NOMO-1 treated with dmso at 0.1 percent for 144 hours (cell line): ENCODE measurements around the gene MT1M.
"Not testable (repeated sequence)": the region's sequence is repeated elsewhere in the genome, so short reads cannot be mapped to it uniquely, and the experiment has no call there.

Experiments
- DNase-seq: peaks from one replicate; lab custom pipeline; 2025; ENCODE audit not compliant: unreplicated experiment; lab: John Stamatoyannopoulos, UW

MT1M gene

GRCh38 chr16:56608043-56608875, 24.2 kb upstream of the MT1M start, which contains the start of gene MT2A:
Gene MT2A (plus strand): TSS chr16:56608584. CDS start chr16:56608656, 72 bp downstream.
- peak; percentile 100 for DNase-seq

GRCh38 chr16:56608876-56609462, 23.5 kb upstream of the MT1M start:
- DNase-seq, result no peak

GRCh38 chr16:56609463-56609921, 23.0 kb upstream of the MT1M start:
- DNase-seq, result peak; percentile 94

GRCh38 chr16:56610017-56610608, 22.3 kb upstream of the MT1M start:
- peak; percentile 60 for DNase-seq

GRCh38 chr16:56610609-56611111, 21.8 kb upstream of the MT1M start:
- DNase-seq, result no peak

- DNase-seq, result no peak
Measured at GRCh38 chr16:56611281-56611833, 21.1 kb upstream of the MT1M start.

- DNase-seq, result no peak
Measured at GRCh38 chr16:56613706-56614105, 18.8 kb upstream of the MT1M start.

- no peak for DNase-seq
Measured at GRCh38 chr16:56614549-56614991, 17.9 kb upstream of the MT1M start.

GRCh38 chr16:56615353-56615752, 17.1 kb upstream of the MT1M start:
- no peak for DNase-seq

GRCh38 chr16:56616608-56617211, 15.7 kb upstream of the MT1M start:
- no peak for DNase-seq

GRCh38 chr16:56617212-56618085, 15.0 kb upstream of the MT1M start:
- no peak for DNase-seq

- DNase-seq, result no peak
Measured at GRCh38 chr16:56618138-56618537, 14.3 kb upstream of the MT1M start.

- no peak for DNase-seq
Measured at GRCh38 chr16:56620339-56620897, 12.0 kb upstream of the MT1M start.

- not testable (repeated sequence) for DNase-seq
Measured at GRCh38 chr16:56621665-56622445, 10.6 kb upstream of the MT1M start.

GRCh38 chr16:56623184-56623583, 9.3 kb upstream of the MT1M start:
- DNase-seq, result not testable (repeated sequence)

- DNase-seq, result no peak
Measured at GRCh38 chr16:56623637-56624036, 8.8 kb upstream of the MT1M start.

- DNase-seq, result peak; percentile 95
Measured at GRCh38 chr16:56625140-56625942, 7.1 kb upstream of the MT1M start, which contains the start of gene MT1E. Gene MT1E (plus strand): TSS chr16:56625781. CDS start chr16:56625852, 71 bp downstream.
